Activated CD4-positive, CD25-positive, alpha-beta regulatory T cell treated with anti-CD3 and anti-CD28 coated beads, Interleukin-2, amount 50 U/mL, for 24 hours (primary cell): ENCODE data around the gene RAP1A.

Experiments used
- ATAC-seq, 2 donors: fragments of 150-1000 bp; cut with Tn5 transposase; one replicate each; pipeline ENCODE4 v1.10.0; 2021; ENCODE audit warnings: mild to moderate bottlenecking in 1 of 2, moderate library complexity in 1 of 2

The RAP1A gene

DNA sequence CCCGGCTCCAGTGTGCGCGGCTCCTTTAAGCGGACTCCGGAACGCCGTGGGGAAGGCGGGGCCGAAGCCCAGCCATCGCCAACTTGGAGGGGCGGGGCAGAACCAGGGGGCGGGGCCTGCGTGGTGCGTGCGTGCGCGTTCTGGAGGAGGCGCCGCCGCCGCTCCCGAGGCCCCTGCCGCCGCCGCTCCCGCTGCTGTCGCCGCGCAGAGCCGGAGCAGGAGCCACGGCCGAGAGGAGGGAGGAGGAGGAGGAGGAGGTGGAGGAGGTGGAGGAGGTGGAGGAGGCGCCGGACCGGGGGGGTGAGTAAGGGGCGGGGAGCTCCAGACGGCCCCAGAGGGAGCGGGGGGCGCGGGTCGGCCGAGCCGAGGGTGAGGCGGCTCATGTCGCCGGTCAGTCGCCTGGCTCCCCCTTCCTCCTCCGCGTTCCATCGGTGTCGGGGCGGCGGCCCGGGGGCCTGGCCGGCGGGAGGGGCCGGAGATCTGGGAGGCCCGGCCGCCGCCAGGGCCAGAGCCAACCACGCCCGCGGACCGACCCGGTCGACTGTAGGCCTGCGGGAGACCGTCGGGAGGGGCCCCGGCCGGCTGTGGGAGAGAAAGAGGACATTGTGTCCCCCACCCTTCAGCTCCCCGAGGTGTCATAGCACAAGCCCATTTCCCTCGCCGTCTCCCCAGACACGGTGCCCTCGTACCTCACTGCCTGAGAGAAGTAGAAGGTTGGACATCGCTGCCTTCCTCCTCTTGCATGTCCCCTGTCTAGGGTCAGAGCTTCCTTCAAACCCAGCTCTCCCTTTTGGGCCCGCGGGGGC is at the start of gene RAP1A:
TSS of gene RAP1A (plus strand) at position 155 of the 806 bp plus-strand sequence. CDS start 71,572 bp downstream, outside the sequence.
- peak; percentile 67 to 75 for ATAC-seq

DNA sequence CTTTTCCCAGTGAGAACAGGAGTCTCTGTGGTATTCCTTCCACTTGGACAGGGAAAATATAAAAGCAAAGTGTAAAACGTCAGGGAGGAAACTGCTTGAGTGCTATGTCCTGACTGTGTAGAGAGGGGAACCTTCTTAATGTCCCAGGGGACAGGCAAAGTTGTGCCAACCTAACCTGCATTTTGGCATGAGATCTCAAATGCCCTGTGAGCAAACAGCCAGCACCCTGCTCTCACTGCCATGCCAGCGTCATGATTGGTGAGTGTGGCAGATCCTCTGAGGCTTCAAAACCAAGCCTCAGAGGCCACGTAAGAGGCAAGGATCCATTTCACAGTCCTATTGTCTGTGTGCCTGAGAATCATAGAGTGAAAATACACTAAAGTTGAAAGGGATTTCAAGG is 49.7 kb upstream of the RAP1A start:
- ATAC-seq = no peak

DNA sequence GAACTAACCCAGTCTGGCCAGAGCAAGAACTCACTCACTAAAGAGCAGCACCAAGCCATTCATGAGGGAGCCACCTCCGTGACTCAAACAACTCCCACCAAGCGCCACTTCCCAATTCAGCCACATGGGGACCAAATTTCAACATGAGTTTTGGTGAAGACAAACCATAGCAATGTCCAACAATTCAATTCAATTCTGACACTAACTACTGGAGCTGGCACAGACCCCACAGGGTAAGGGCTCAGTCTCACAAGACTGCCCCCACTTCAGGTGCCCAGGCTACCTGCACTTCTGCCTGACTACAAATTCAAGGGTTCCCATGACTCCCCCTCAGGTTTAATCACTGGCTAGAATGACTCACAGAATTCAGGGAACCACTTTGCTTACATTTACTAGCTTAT is 48.8 kb upstream of the RAP1A start:
- ATAC-seq = peak; percentile 64 to 67

DNA sequence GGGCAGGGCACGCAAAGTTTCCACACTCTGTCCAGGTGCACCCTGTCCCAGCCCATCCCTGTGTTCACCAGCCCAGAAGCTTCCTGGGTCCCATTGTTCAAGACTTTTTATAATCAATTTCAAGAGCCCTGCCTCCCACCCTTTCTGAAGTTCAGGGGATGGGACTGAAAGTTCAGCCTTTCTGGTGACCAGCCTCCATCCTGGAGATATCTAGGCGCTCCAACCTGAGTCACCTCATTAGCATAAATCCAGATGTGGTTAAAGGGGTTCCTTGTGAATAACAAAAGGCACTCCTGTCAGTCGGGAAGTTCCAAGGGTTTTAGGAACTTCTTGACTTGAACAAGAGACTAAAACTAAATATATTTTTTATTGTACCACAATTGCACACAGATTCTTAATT is 48.4 kb upstream of the RAP1A start:
- no peak for ATAC-seq

DNA sequence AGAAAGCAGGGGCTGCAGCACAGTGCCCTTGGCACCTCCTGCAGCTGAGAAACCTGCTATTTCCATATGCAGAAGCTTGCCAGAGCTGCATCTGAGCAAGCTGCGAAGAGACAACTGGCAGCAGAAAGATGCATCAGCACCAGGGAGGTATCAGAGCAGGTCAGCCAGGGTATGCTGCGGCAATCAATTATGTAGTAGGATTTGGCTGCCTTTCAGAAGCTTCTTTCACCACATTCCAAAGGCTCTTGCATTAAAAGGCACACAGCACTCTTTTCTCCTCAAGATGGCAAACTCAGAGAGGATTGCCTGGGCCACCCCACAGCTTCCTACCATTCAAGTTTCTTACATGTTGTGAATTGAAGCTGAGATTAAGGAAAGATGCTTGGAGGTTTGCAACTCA is 47.6 kb upstream of the RAP1A start:
- no peak for ATAC-seq

DNA sequence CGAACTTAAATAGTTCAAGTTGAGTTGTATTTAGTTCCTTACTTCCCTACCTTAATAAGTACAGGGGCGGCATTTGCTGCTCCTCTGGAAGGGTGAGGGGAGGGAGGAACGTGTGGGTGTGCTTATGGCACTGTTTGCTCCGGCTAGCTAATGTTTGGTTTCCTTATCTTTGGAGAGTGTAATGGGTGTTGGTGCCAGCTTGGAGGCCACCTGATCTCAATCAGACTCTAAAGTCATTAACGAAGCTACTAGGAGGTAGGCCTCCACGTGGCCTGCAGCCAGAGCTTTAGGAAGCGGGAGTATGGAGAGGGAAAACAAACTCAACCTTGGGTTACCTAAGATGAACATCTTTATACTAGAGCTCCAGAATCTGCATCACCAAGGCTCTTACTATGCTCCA is 43.0 kb upstream of the RAP1A start:
- no peak for ATAC-seq

DNA sequence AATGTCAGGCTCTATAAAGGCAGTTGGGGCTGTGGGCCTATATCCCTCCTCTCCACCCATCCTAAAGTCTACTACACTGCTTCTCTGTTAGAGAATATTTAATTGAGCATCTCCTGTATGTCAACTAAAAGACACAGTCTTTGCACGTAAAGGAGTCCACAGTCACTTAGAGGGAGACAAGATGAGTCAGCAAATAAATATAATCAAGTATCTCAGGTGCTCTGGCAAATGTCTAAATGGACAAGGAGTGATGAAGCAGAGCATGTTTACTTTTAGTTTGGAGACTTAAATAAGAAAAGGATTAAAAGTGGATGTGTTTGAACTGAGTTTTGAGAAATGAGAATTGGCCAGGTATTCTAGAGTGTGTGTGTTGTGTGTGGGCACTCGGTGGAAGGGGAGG is 41.8 kb upstream of the RAP1A start:
- no peak for ATAC-seq

DNA sequence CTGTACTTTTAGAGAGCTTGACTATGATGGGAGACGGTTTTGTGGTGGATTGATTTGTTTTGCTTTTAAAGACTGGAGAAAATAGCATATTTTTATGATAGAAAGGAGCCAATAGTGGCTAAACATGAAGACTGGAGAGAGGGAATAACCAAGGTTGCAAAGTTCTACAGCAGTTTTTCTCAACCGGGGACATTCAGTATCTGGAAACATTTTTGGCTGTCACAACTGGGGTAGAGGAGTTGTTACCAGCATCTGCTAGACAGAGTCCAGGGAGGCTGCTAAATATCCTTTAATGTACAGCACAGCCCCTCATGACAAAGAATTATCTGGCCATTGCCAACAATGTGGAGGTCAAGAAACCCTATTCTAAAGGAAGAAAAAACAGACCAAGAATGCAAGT is 38.4 kb upstream of the RAP1A start:
- ATAC-seq = no peak

DNA sequence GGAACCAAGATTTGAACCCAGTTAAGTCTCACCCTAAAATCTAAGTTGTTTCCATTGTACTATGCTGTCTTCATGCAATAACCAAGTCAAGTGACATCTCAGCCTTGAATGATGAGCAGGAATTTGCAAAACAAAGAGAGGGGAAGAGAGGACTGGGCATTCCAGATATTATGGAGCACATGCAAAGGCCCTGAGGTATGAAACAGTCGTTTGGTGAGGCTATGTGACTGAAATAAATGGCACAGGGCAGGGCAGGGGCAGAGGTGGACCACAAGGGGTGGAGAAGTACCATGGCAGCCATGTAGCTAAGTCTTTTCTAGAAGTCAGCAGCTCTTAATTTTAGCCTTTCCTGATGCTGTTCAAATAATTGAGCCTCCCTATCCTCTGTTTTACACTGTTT is 37.6 kb upstream of the RAP1A start:
- no peak for ATAC-seq

DNA sequence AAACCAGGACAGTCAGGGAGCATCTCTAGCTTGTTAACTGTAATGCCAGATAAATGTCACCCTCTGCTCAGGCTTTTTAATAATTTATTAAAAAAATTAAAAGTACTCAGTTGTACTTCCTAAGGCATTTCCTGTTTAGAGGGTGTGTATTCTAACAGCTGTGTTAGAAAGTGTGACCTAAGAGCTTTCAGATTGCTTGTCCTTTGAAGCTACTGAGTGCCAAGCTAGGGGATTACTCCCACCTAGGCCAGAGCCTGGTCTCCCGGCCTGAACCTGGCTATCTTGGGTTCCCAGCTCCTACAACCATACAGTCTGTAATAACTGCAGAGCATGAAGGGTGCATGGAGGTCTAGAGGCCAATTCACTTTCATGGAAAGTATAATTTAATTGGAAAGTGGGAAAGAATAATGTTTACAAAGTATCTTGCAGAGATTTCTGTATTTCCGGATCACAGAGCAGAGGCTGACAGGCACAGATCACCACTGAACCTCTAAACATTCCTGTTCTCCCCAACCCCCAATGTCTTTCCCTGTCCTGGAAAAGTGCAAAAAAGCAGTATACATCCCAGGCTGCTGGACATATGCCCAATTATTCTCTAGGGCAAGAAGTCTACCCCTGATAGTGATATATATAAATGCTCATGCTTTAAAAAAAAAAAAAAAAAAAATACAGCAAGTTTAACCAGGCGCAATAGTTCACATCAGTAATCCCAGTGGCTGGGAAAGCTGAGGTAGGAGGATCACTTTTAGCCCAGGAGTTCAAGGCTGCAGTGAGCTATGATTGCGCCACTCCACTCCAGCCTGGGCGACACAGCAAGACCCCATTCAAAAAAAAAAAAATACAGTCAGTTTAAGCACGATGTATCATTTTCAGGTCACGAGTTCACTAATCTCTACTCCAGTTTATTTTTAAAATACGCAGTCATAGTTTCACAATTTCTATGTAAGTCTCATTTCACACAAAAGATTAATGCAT is 36.7 kb upstream of the RAP1A start:
- ATAC-seq = no peak

DNA sequence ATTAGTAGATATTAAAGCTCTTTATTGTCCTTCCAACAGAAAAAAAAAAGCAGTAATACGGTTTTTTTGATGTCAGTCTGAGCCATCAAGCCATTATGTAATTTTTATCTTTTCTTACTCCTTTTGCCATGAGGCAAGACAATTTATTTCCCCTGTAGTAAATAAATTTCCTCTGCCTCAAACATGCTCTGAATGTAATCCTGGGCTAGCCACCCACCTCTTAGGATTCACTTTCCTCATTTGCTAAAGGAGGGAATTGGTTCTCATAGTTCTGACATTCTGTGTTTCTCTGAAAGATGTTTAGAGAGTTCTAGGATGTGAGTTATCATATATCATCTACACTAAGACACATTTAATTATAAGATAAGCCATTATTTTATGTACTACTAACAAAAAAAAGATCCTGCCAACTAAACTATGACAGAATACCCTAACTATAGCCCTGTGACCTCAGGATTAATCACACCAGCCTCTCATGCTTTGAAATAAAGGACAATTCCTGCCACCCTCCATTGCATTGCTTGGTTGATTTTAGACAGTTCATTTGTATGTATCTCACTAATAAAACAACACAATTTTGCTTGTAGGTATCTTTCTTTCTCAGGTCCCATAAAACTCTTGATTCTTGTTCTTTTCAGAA is 34.0 kb upstream of the RAP1A start:
- ATAC-seq = peak; percentile 33 to 46

DNA sequence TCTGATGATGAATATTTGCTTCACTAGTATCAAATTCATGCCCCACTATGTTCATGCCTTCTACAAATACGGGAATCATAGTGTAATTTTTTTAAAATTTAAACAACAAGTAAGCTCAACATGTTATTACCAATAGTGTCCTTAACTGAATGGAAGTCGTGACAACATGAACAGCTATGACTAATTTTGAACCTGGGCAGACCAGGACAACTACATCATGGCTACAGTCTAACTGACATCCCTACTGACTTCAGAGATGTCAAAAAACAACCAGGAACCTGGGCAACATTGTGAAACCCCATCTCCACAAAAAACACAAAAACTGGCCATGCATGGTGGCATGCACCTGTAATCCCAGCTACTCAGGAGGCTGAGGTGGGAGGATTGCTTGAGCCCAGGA is 33.5 kb upstream of the RAP1A start:
- no peak for ATAC-seq

DNA sequence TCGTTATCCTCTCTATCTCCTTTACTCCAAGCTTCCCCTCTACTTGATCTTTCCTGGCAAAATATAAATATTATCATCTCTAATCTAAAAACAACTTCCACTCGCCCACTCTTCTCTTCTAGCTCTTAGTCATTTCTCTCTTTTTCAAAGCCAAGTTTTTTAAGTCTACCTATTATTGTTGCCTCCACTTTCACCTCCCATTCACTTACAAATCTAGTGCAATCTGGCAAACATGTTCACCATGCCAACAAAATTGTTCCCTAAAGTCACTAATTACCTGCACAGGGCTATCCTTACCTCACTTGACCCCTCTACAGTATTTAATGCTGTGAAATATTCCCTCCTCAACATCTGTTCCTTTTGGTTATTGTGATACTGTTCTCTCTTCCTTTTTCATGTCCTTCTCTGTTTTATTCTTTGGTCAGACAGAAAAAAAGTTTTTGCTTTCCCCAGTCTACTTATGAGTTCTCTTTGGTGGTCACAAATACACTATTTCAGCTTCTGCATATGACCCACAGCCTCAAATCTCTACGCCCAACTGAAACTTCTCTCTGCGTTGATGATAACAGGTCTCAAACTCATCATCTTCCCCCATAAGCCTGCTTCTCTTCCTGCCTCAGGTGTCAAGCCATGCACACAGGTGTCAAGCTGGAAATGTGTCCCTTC is 31.9 kb upstream of the RAP1A start:
- peak in 1 of 2 donors; percentile 25 for ATAC-seq

DNA sequence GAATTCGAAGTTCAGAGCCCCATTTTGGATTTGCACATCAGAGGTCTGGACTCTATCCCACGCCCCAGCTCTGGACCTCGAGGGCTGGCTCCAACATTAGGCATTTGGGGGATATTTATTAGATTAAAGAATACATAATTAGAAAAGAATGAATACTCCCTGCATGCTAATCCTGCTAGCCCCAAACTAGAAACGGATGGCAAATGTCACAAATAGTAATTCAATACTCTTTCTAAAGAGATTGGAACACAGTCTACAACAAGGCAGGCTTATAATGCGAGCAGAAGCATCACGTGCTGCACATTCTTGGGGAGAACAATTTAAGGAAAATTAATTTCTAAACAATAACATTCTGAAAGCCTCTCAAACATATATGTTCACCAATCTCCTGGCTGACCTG is 27.7 kb upstream of the RAP1A start:
- no peak for ATAC-seq

DNA sequence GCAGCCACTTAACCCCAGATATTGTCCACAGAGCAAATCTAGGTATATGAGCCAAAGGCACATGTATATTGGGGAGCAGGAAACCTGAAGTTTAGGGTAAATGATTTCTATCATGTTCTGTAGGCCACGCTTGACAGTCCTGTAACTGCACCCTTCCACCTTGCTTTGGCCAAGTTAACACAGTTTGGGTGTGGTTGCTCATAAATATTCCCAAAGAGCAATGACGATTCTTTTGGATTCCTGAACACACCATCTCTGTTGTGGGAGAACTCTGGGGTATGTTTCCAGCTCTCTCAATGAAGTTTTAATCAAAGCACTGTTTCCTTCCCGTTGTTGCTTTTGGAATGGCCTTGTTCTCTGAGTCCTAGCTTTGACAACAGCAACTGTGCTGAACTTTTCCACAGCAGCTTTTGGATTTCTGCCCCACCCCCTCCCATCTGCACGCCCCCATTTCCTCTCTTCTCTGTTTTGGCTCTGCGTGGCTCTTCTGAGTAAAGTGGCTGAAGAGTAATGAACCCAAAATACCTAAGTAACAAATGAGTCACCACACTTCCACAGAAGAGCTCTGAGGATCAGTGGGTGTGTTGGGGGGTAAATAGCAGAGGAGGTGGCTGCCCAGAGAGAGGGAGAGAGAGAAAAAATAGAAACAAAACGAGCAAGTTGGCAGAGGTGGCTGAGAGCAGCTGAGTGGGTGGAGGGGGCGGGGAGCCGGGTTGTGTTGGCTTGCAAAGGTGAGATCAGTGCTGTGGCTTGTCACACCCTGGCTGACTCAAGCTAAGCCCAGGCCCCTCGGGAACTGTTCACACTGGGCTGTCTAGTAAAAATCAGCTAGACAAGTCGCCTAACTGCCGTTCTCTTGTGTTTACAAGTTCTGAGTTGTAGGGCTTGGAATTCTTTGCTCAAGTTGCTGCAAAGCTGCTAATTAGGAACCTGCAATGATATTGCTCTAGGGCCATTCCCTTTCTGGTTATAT is 26.9 kb upstream of the RAP1A start:
- ATAC-seq = peak; percentile 94 to 96

DNA sequence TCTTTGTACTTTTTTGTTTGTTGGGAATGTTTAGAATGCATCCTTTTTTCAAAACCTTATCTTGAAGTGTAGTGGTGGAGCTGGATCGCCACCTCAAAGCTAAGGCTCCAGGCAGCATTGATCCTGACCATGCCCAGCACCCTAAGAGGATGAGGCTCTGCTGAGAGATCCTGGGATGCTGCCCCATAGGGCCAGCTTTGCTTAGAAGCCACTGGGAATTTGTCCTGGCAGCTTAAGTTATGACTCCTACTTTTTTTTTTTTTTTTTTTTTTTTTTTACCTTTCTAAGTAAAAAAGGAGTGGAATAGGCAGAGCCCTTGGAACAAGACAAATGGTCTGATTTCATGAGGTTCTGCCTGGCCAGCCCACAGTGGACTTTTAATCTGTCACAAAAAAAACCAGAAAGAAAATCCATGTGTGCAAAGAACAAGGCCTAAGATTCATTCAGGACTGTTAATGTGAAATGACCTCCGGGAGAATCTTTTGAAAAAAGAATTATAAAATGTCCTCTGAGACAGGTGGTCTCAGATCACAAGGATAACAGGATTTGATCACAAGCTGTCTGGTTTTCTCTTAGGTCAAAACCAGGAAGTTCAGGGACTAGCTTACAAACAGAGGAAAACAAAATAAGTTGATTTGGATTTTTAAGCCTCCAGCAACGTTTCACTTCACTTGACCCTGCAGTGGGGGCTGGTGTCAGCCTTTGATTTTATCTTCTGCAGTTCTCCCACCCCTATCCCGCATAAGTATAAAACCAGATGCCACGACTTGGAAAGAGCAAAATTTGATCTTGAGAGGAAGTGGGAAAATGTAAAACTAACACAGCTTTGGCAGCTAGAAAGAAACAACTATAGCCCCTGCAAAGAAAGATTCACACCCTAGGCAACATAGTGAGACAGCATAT is 25.9 kb upstream of the RAP1A start:
- ATAC-seq = no peak

DNA sequence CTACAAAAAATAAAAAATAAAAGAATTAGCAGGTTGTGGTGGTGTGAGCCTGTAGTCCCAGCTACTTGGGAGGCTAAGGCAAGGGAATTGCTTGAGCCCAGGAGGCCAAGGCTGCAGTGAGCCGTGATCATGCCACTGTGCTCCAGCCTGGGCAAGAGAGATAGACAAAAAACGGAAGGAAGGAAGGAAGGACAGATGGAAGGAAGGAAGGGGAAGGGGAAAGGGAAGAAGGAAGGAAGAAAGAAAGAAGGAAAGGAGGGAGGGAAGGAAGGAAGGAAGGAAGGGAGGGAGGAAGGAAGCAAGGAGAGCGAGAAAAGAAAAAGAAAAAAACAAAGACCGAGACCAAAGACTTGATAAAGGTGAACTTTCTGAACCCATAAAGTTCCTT is 25.3 kb upstream of the RAP1A start:
- no peak for ATAC-seq

DNA sequence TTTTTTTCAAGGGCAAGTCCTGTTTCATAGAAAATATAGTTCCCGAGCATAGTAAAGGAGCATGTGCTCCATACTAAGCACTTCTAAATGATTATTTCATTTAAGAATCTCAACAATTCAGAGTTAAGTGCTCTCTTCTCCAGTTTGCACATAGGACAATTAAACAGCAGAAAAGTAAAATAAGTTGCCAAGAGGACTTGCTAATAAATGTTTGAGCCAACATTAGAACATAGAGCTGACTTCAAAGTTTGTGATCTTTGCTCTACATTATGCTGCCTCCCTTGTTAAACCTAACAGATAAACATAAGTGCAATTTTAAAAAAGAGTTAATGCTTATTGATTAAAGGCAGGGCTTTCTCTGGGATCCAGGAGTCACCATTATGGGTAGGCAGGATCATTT is 23.8 kb upstream of the RAP1A start:
- ATAC-seq = no peak

DNA sequence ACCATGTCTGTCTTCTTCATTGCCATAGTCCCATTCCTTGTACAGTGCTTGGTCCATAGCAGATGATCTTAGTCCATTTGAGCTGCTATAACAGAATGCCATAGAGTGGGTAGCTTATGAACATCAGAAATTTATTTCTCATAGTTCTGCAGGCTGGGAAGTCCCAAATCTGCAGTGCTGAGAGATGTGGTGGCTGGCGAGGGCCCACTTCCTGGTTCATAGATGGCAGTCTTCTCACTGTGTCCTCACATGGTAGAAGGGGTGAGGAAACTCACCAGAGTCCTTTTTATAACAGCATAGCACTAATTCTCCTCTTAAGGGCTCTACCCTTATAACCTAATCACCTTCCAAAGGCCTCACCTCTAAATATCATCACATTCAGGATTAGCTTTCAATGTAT is 23.1 kb upstream of the RAP1A start:
- ATAC-seq = peak in 1 of 2 donors; percentile 12

DNA sequence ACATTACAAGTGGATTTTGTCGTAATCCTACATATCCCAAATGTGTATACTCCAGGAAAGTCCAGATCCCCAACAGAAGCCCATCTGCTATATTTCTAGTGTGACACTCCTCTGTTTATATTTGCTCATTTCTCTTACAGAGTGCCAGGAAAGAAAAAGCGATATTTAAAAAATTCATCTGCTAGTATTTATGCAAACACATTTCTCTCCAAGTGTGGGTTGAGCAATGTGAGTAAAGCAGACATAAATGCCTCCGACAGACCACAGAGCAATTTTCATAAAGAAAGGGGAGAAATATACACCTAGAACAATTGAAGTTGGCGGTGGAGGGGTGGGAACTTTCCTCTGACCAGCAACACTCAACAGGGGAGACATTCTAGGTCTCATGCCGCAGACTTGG is 22.2 kb upstream of the RAP1A start:
- ATAC-seq = no peak
